ENCODE measurements around the gene ACAP2.

DNA sequence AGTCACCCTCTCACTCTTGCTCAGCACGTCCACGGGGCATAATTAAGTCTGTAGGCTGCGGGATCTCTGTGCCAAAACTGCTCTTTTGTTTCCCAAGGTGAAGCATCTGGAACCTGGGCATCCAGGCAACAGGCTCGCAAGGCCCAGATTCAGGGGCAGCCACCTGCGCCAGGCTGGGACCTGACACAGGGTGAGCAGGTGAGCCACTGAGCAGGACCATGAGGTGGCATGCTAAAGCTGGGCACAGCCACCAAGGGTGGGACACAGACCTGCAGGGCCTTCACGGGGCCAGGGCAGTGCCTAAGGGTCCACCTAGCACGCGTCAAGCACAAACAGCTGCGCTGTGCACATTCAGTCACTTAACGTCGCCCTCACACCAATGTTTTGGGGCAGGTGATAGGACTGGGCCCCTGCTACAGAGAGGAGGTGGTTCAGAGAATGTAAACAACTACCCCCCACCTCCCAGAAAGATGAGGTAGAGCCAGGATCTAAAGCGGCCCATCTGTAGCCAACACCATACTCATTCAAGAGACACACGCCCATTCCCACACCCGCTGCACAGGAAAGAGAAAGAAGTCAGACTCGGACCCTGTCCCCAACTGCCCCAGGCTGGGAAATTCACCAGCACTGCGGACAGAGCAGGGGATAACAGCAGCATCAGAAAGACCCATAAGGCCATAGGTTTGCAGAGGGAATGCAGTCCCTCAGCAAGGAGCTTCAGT is 188.2 kb downstream of the ACAP2 start:
- TF ChIP-seq, protein P1, sequence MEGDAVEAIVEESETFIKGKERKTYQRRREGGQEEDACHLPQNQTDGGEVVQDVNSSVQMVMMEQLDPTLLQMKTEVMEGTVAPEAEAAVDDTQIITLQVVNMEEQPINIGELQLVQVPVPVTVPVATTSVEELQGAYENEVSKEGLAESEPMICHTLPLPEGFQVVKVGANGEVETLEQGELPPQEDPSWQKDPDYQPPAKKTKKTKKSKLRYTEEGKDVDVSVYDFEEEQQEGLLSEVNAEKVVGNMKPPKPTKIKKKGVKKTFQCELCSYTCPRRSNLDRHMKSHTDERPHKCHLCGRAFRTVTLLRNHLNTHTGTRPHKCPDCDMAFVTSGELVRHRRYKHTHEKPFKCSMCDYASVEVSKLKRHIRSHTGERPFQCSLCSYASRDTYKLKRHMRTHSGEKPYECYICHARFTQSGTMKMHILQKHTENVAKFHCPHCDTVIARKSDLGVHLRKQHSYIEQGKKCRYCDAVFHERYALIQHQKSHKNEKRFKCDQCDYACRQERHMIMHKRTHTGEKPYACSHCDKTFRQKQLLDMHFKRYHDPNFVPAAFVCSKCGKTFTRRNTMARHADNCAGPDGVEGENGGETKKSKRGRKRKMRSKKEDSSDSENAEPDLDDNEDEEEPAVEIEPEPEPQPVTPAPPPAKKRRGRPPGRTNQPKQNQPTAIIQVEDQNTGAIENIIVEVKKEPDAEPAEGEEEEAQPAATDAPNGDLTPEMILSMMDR (IDR thresholded peaks at IDR 0.05) = no peak
- TF ChIP-seq POLR2A (IDR thresholded peaks at IDR 0.05) = no peak
